MM.1S (cell line): Measurements from ENCODE around the gene OSBPL8.
"Not testable (repeated sequence)": the region's sequence is repeated elsewhere in the genome, so short reads cannot be mapped to it uniquely, and the experiment has no call there.

Source experiments
- DNase-seq: peaks from one replicate; pipeline ENCODE4 v3.0.0-alpha.2; 2015
- H2AFZ ChIP-seq: fragments of 300-600 bp; sonication (generic); 2 replicates; pipeline ENCODE4 v1.6.0; 2016; ENCODE audit warnings: antibody characterized with exemption, low read length
- H3F3A ChIP-seq: fragments of 300-600 bp; sonication (generic); 2 replicates; pipeline ENCODE4 v1.6.1; 2016; ENCODE audit warnings: mild to moderate bottlenecking, antibody characterized with exemption, low read length, moderate library complexity, mixed read lengths; ENCODE audit not compliant: insufficient read depth
- H3K27ac ChIP-seq: fragments of 300-600 bp; sonication (generic); 2 replicates; pipeline ENCODE4 v1.5.1; 2016; ENCODE audit warnings: mild to moderate bottlenecking, low read length
- H3K27me3 ChIP-seq: fragments of 300-600 bp; sonication (generic); replicated peaks from 2 replicates; pipeline ENCODE4 v1.6.0; 2016; ENCODE audit warnings: low read length; ENCODE audit not compliant: insufficient read depth
- H3K36me3 ChIP-seq: fragments of 300-600 bp; sonication (generic); replicated peaks from 2 replicates; pipeline ENCODE4 v1.6.1; 2016; ENCODE audit warnings: mild to moderate bottlenecking, low read length, mixed read lengths; ENCODE audit not compliant: insufficient read depth
- H3K4me1 ChIP-seq: fragments of 300-600 bp; sonication (generic); 2 replicates; pipeline ENCODE4 v1.6.1; 2016; ENCODE audit warnings: low read length, mixed read lengths
- H3K4me2 ChIP-seq: fragments of 300-600 bp; sonication (generic); 2 replicates; pipeline ENCODE4 v1.6.0; 2016; ENCODE audit warnings: low read depth, low read length
- H3K4me3 ChIP-seq: fragments of 300-600 bp; sonication (generic); 2 replicates; pipeline ENCODE4 v1.5.1; 2016; ENCODE audit warnings: low read length, mixed read lengths
- H3K79me2 ChIP-seq: fragments of 300-600 bp; sonication (generic); 2 replicates; pipeline ENCODE4 v1.6.1; 2016; ENCODE audit warnings: mixed run types, low read length, mixed read lengths
- H3K9ac ChIP-seq: fragments of 300-600 bp; sonication (generic); 2 replicates; pipeline ENCODE4 v1.6.1; 2016; ENCODE audit warnings: low read length, mixed read lengths
- H3K9me2 ChIP-seq: fragments of 300-600 bp; sonication (generic); replicated peaks from 2 replicates; pipeline ENCODE4 v1.6.1; 2016; ENCODE audit warnings: mild to moderate bottlenecking, low read length, mixed read lengths; ENCODE audit not compliant: insufficient read depth
- H3K9me3 ChIP-seq: fragments of 300-600 bp; sonication (generic); replicated peaks from 2 replicates; pipeline ENCODE4 v1.6.1; 2016; ENCODE audit warnings: mild to moderate bottlenecking, low read length, mixed read lengths; ENCODE audit not compliant: insufficient read depth
- H4K20me1 ChIP-seq: fragments of 300-600 bp; sonication (generic); 2 replicates; pipeline ENCODE4 v1.6.1; 2016; ENCODE audit warnings: mild to moderate bottlenecking, low read length, moderate library complexity, mixed read lengths; ENCODE audit not compliant: insufficient read depth
- EZH2 ChIP-seq: fragments of 300-600 bp; sonication (generic); optimal IDR thresholded peaks from 2 replicates; pipeline ENCODE3; 2017; ENCODE audit warnings: low read depth, mild to moderate bottlenecking, antibody characterized with exemption, low read length, mixed read lengths
- EZH2phosphoT487 ChIP-seq: fragments of 300-600 bp; sonication (generic); IDR thresholded peaks from 2 replicates; pipeline ENCODE4 v1.6.1; 2018; ENCODE audit warnings: antibody characterized with exemption, low read length
- TF ChIP-seq, protein P1 (sequence below): fragments of 300-600 bp; sonication (generic); IDR thresholded peaks from 2 replicates; pipeline ENCODE4 v1.5.1; 2016; ENCODE audit warnings: antibody characterized with exemption, low read length, mixed read lengths

OSBPL8 gene

DNA sequence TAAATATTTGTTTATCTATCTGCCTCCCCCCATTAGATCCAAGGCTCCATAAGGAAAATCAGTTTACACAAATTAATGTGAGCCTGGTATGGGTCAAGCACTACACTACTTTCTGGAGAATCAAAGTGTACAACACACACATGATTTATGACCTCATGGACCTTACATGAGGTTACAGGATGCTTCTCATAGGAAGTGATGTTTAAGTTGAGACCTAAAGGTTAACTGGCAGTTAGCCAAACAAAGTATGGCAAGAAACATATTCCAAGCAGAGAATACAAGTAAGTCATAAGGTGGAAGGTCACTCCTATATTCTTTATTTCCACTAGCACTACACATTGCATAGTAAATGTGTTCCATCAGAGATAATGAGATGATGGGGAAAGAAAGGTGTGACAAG lies 39.2 kb downstream of the OSBPL8 start:
- no peak for DNase-seq
- TF ChIP-seq EZH2 (no peak), EZH2phosphoT487 (no peak)
- TF ChIP-seq, protein P1, sequence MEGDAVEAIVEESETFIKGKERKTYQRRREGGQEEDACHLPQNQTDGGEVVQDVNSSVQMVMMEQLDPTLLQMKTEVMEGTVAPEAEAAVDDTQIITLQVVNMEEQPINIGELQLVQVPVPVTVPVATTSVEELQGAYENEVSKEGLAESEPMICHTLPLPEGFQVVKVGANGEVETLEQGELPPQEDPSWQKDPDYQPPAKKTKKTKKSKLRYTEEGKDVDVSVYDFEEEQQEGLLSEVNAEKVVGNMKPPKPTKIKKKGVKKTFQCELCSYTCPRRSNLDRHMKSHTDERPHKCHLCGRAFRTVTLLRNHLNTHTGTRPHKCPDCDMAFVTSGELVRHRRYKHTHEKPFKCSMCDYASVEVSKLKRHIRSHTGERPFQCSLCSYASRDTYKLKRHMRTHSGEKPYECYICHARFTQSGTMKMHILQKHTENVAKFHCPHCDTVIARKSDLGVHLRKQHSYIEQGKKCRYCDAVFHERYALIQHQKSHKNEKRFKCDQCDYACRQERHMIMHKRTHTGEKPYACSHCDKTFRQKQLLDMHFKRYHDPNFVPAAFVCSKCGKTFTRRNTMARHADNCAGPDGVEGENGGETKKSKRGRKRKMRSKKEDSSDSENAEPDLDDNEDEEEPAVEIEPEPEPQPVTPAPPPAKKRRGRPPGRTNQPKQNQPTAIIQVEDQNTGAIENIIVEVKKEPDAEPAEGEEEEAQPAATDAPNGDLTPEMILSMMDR: no peak
- no peak overlapping the region for H2AFZ ChIP-seq
- H3K4me2 ChIP-seq: no peak overlapping the region
- no peak overlapping the region for H3K4me3 ChIP-seq
- no peaks in the 10 kb centered on the region for H3K36me3 ChIP-seq
- peaks cover 48% of the 10 kb centered on the region for H3K79me2 ChIP-seq
- H3K27me3 ChIP-seq: no peaks in the 10 kb centered on the region
- no peaks in the 10 kb centered on the region for H3F3A ChIP-seq
- H3K9me3 ChIP-seq: no peaks in the 10 kb centered on the region
- H4K20me1 ChIP-seq: no peaks in the 10 kb centered on the region
- H3K9ac ChIP-seq: no peak overlapping the region
- no peaks in the 10 kb centered on the region for H3K9me2 ChIP-seq
- no peak overlapping the region for H3K27ac ChIP-seq
- no peaks in the 10 kb centered on the region for H3K4me1 ChIP-seq

DNA sequence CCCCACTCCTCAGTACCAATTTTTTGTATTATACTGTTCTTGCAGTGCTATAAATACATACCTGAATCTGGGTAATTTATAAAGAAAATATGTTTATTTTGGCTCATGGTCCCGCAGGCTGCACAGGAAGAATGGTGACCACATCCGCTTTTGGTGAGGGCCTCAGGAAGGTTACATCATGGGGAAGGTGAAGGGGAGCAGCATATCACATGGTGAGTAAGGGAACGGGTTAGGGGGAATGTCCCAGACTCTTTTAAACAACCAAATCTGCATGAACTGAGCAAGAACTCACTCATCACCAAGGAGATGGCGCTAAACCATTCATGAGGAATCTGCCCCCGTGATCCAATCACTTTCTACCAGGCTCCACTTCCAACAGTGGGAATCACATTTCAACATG lies 40.0 kb downstream of the OSBPL8 start:
- Histone ChIP-seq H3K4me3 (no peak overlapping the region), H2AFZ (no peak overlapping the region), H3K4me1 (no peaks in the 10 kb centered on the region), H3K36me3 (no peaks in the 10 kb centered on the region), H3K9ac (no peak overlapping the region), H3K4me2 (no peak overlapping the region), H4K20me1 (no peaks in the 10 kb centered on the region), H3K27me3 (no peaks in the 10 kb centered on the region), H3F3A (no peaks in the 10 kb centered on the region), H3K9me3 (no peaks in the 10 kb centered on the region), H3K9me2 (no peaks in the 10 kb centered on the region), H3K79me2 (peaks cover 48% of the 10 kb centered on the region), H3K27ac (no peak overlapping the region)
- no peak for DNase-seq
- TF ChIP-seq EZH2 (no peak), EZH2phosphoT487 (no peak)
- TF ChIP-seq, protein P1: no peak

DNA sequence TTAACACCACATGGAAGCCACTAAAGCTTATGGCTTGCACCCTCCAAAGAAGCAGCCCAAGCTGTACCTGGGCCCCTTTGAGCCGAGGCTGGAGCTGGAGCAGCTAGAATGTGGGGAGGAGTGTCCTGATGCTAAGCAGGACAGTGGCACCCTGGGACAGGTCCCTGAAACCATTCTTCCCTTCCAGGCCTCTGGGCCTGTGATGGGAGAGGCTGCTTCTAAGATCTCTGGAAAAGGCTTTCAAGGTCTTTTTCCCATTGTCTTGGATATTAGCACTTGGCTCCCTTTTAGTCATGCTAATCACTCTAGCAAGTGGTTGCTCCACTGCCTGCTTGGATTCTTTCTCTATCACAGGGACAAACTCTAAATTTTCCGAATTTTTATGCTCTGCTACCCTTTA lies 40.9 kb downstream of the OSBPL8 start:
- Histone ChIP-seq H2AFZ (no peak overlapping the region), H3K9me2 (no peaks in the 10 kb centered on the region), H3K4me1 (no peaks in the 10 kb centered on the region), H3K27ac (no peak overlapping the region), H3K4me2 (no peak overlapping the region), H3K27me3 (no peaks in the 10 kb centered on the region), H3K9ac (no peak overlapping the region), H3K9me3 (no peaks in the 10 kb centered on the region), H3K4me3 (no peak overlapping the region), H3K79me2 (peaks cover 48% of the 10 kb centered on the region), H4K20me1 (no peaks in the 10 kb centered on the region), H3K36me3 (no peaks in the 10 kb centered on the region), H3F3A (no peaks in the 10 kb centered on the region)
- TF ChIP-seq EZH2: no peak
- TF ChIP-seq, protein P1: no peak
- TF ChIP-seq EZH2phosphoT487: no peak
- no peak for DNase-seq

DNA sequence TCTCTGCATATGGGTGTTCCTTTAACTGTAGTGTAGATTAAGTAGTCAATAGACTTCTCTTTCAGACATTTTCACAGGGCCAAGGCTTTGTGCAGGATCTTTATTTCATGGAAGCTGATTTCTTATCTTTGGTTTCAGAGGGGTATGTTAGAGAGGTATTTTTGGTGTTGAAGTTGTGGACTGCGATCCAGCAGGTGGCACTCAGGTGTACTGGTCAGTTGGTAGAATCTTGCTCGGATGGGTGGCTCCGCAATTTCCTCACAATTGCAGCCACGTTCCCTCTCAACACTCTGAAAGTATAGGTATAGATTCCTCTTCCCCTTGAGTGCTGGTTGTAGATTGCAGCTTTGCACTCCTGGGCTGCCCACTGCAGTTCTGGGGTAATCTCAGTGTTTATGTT lies 44.3 kb downstream of the OSBPL8 start:
- Histone ChIP-seq H3F3A (no peaks in the 10 kb centered on the region), H3K4me1 (no peaks in the 10 kb centered on the region), H3K79me2 (peaks cover 27% of the 10 kb centered on the region), H4K20me1 (no peaks in the 10 kb centered on the region), H3K4me2 (no peak overlapping the region), H2AFZ (no peak overlapping the region), H3K4me3 (no peak overlapping the region), H3K27me3 (no peaks in the 10 kb centered on the region), H3K9ac (no peak overlapping the region), H3K27ac (no peak overlapping the region), H3K36me3 (no peaks in the 10 kb centered on the region), H3K9me2 (no peaks in the 10 kb centered on the region), H3K9me3 (no peaks in the 10 kb centered on the region)
- DNase-seq: no peak
- TF ChIP-seq EZH2phosphoT487 (no peak), EZH2 (no peak)
- TF ChIP-seq, protein P1: no peak

DNA sequence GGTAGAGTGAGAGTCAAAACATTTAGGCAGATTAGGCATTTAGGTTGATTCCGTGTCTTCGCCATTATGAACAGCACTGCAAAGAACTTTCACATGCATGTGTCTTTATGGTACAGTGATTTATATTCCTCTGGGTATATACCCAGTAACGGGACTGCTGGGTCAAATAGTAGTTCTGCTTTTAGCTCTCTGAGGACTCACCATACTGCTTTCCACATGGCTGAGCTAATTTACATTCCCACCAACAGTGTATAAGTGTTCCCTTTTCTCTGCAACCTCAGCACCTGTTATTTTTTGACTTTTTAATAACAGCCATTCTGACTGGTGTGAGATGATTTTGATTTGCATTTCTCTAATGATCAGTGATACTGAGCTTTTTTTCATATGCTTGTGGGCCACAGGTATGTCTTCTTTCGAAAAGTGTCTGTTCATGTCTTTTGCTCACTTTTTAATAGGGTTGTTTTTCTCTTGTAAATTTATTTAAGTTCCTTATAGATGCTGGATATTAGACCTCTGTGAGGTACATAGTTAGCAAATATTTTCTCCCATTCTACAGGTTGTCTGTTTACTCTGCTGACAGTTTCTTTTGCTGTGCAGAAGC lies 48.4 kb downstream of the OSBPL8 start:
- H4K20me1 ChIP-seq, H3K4me3 ChIP-seq, H3F3A ChIP-seq, H3K9me2 ChIP-seq, H3K27ac ChIP-seq, H3K4me1 ChIP-seq, H3K9ac ChIP-seq, H3K9me3 ChIP-seq, DNase-seq, H3K4me2 ChIP-seq, H3K27me3 ChIP-seq, H3K36me3 ChIP-seq, H3K79me2 ChIP-seq, H2AFZ ChIP-seq: not testable (repeated sequence)
